ENCODE data around the gene LYL1. TPM values are rescaled to one million over a fixed set of nuclear protein-coding genes. Genes with fewer than 3 reads are reported as not detected.

Gene LYL1
- total RNA-seq, 4 donors from 2014 or later, result 2.6 to 15.5 (median 11.1) TPM

GRCh38 chr19:13055213-13056051 lies 47.2 kb downstream of the LYL1 start:
- H3K27me3 ChIP-seq, result no peaks in the 10 kb centered on the region
- peak overlapping the region; percentile 98 to 100 for H3K27ac ChIP-seq
- intact Hi-C loops (cut with DNase I; ENCODE audit: low total_unique reads), result no loop called here
- H3K4me3 ChIP-seq, result peak overlapping the region; percentile 19 to 21
- H3K9me3 ChIP-seq, result no peaks in the 10 kb centered on the region
- no peaks in the 10 kb centered on the region for H3K36me3 ChIP-seq
- TF ChIP-seq, protein P1, sequence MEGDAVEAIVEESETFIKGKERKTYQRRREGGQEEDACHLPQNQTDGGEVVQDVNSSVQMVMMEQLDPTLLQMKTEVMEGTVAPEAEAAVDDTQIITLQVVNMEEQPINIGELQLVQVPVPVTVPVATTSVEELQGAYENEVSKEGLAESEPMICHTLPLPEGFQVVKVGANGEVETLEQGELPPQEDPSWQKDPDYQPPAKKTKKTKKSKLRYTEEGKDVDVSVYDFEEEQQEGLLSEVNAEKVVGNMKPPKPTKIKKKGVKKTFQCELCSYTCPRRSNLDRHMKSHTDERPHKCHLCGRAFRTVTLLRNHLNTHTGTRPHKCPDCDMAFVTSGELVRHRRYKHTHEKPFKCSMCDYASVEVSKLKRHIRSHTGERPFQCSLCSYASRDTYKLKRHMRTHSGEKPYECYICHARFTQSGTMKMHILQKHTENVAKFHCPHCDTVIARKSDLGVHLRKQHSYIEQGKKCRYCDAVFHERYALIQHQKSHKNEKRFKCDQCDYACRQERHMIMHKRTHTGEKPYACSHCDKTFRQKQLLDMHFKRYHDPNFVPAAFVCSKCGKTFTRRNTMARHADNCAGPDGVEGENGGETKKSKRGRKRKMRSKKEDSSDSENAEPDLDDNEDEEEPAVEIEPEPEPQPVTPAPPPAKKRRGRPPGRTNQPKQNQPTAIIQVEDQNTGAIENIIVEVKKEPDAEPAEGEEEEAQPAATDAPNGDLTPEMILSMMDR (IDR thresholded peaks at IDR 0.05), result no peak
- TF ChIP-seq POLR2A (IDR thresholded peaks at IDR 0.05), result peak in 1 of 2 donors; percentile 49
- peaks cover 34 to 78% of the 10 kb centered on the region in 2 donors for H3K4me1 ChIP-seq
- peak; percentile 87 to 92 for DNase-seq

GRCh38 chr19:13054626-13055212 lies 47.9 kb downstream of the LYL1 start:
- no peaks in the 10 kb centered on the region for H3K36me3 ChIP-seq
- TF ChIP-seq, protein P1 (IDR thresholded peaks at IDR 0.05), result no peak
- no peak for TF ChIP-seq POLR2A (IDR thresholded peaks at IDR 0.05)
- no peaks in the 10 kb centered on the region for H3K9me3 ChIP-seq
- peak overlapping the region in 1 of 2 donors; percentile 19 for H3K4me3 ChIP-seq
- H3K27me3 ChIP-seq, result no peaks in the 10 kb centered on the region
- H3K4me1 ChIP-seq, result peaks cover 34 to 81% of the 10 kb centered on the region in 2 donors
- H3K27ac ChIP-seq, result peak overlapping the region; percentile 98 to 100
- peak in 1 of 2 donors; percentile 77 for DNase-seq
- intact Hi-C loops (cut with DNase I; ENCODE audit: low total_unique reads), result no loop called here

DNA sequence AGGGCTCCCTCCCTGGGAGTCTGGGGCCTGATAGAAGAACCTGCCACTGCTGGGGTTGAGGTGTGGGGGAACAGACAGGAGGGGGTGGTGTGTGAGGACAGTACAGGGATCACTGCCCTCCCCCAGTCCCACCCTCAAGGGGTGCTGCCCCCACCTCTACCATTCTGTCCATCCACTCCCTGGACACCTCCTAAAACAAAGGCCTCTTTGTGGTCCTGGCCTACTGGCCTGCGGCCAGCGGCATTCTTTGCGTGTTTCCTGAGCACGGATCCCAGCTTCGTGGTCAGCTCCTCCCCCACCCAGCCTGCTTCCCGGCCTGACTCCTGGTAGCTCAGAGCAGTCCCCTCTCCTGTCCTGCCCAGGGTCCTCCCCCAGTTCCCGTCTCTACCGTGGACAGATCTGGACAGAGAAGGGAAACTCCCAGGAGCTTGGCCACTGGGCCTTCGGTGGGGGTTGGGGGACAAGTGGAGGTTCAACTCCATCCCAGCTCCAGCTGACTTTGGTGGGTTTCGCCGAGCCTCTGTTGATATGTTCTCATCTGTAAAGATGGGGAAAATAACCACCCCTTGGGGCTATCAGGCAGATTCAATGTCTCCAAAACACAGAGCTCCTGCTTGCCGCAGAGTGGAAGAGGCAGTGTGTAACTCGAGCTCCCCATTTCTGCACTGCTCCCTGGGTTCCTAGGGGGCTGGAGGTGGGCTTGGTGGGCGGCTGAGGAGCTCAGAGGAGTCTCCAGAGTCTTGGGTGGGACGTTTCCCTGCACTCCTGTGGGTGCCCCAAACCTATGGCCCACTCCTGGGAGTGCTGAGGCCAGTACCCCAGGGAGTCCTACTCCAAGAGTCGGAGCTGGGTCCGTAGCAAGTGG lies 48.7 kb downstream of the LYL1 start:
- Histone ChIP-seq H3K27ac (peak overlapping the region; percentile 98 to 100), H3K4me3 (no peak overlapping the region), H3K4me1 (peaks cover 34 to 76% of the 10 kb centered on the region in 2 donors), H3K27me3 (no peaks in the 10 kb centered on the region), H3K9me3 (no peaks in the 10 kb centered on the region), H3K36me3 (no peaks in the 10 kb centered on the region)
- intact Hi-C loops (cut with DNase I; ENCODE audit: low total_unique reads), result no loop called here
- DNase-seq, result peak; percentile 90 to 92
- TF ChIP-seq POLR2A (IDR thresholded peaks at IDR 0.05), result no peak
- TF ChIP-seq, protein P1 (IDR thresholded peaks at IDR 0.05), result no peak

GRCh38 chr19:13053238-13053637 lies 49.4 kb downstream of the LYL1 start:
- no peak overlapping the region for H3K4me3 ChIP-seq
- peak overlapping the region; percentile 98 to 100 for H3K27ac ChIP-seq
- intact Hi-C loops (cut with DNase I; ENCODE audit: low total_unique reads), result no loop called here
- H3K4me1 ChIP-seq, result peaks cover 34 to 68% of the 10 kb centered on the region in 2 donors
- no peak for DNase-seq
- no peaks in the 10 kb centered on the region for H3K27me3 ChIP-seq
- no peaks in the 10 kb centered on the region for H3K36me3 ChIP-seq
- no peaks in the 10 kb centered on the region for H3K9me3 ChIP-seq
- TF ChIP-seq, protein P1 (IDR thresholded peaks at IDR 0.05), result no peak
- no peak for TF ChIP-seq POLR2A (IDR thresholded peaks at IDR 0.05)
